SK-N-SH (cell line): ENCODE measurements around the gene HOXB5. TPM values are rescaled to one million over a fixed set of nuclear protein-coding genes. Genes with fewer than 3 reads are reported as not detected.

Experiments used
- CTCF ChIA-PET: fragments of 300-600, 350-600 bp; formaldehyde crosslinking; extraction: SDS; loops from one replicate; lab custom pipeline; 2021; lab: Yijun Ruan, JAX
- POLR2A ChIA-PET: fragments of 350-600 bp; sonication (Branson Sonifier 250); formaldehyde crosslinking; extraction: SDS; loops from one replicate; lab custom pipeline; 2020; ENCODE audit warnings: antibody characterized with exemption, inconsistent platforms; lab: Yijun Ruan, JAX
- DNase-seq: peaks from one replicate; pipeline ENCODE4 v3.0.0; 2012
- H2AFZ ChIP-seq: fragments of 200-600 bp; sonication (generic); 2 replicates; pipeline ENCODE4 v1.8.1; 2016; ENCODE audit warnings: antibody characterized with exemption, mild to moderate bottlenecking, low read depth
- H3F3A ChIP-seq: fragments of 200-600 bp; sonication (generic); replicated peaks from 2 replicates; pipeline ENCODE3; 2016; ENCODE audit warnings: antibody characterized with exemption, mild to moderate bottlenecking; ENCODE audit not compliant: insufficient read depth
- H3K27ac ChIP-seq, 2 experiments: fragments of 200-500 bp in 1 of 2; fragments of 200-600 bp in 1 of 2; sonication (Bioruptor generic) in 1 of 2; sonication (generic), shearing (Covaris generic) in 1 of 2; 2 replicates each; pipeline versions ENCODE4 v1.5.1 to v1.6.1; 2014 to 2016; ENCODE audit warnings: low read depth in 2 of 2, inconsistent platforms in 1 of 2, low read length in 1 of 2, mild to moderate bottlenecking in 1 of 2, mixed read lengths in 1 of 2
- H3K27me3 ChIP-seq: fragments of 200-600 bp; sonication (generic), shearing (Covaris generic); 2 replicates; pipeline ENCODE4 v1.6.1; 2016; ENCODE audit warnings: mixed run types; ENCODE audit not compliant: insufficient read depth
- H3K36me3 ChIP-seq, 2 experiments: fragments of 200-500 bp in 1 of 2; fragments of 200-600 bp in 1 of 2; sonication (Bioruptor generic) in 1 of 2; sonication (generic) in 1 of 2; replicated peaks in 1 of 2; 2 replicates each; pipeline versions ENCODE3 to v1.5.1; 2014 to 2016; ENCODE audit warnings: low read length in 1 of 2, mild to moderate bottlenecking in 1 of 2; ENCODE audit not compliant: insufficient read depth in 2 of 2, control insufficient read depth in 1 of 2
- H3K4me1 ChIP-seq, 2 experiments: fragments of 200-500 bp in 1 of 2; fragments of 200-600 bp in 1 of 2; sonication (Bioruptor generic) in 1 of 2; sonication (generic), shearing (Covaris generic) in 1 of 2; 2 replicates each; pipeline versions ENCODE4 v1.5.1 to v1.6.1; 2014 to 2016; ENCODE audit warnings: low read depth in 1 of 2, low read length in 1 of 2, mixed run types in 1 of 2; ENCODE audit not compliant: insufficient read depth in 2 of 2, control insufficient read depth in 1 of 2
- H3K4me2 ChIP-seq: fragments of 200-600 bp; sonication (generic), shearing (Covaris generic); 2 replicates; pipeline ENCODE4 v1.6.1; 2017; ENCODE audit warnings: mixed run types
- H3K4me3 ChIP-seq, 2 experiments: fragments of 200-500 bp in 1 of 2; fragments of 200-600 bp in 1 of 2; sonication (Bioruptor generic) in 1 of 2; sonication (generic), shearing (Covaris generic) in 1 of 2; 2 replicates each; pipeline versions ENCODE4 v1.5.1 to v1.8.1; 2014 to 2016; ENCODE audit warnings: low read depth in 2 of 2, inconsistent platforms in 1 of 2, low read length in 1 of 2, mild to moderate bottlenecking in 1 of 2, mixed read lengths in 1 of 2, moderate library complexity in 1 of 2
- H3K79me2 ChIP-seq: fragments of 200-600 bp; sonication (generic); 2 replicates; pipeline ENCODE4 v1.8.1; 2017; ENCODE audit warnings: mild to moderate bottlenecking; ENCODE audit not compliant: insufficient read depth
- H3K9ac ChIP-seq: fragments of 200-600 bp; sonication (generic); 2 replicates; pipeline ENCODE4 v1.6.1; 2017; ENCODE audit warnings: mixed run types
- H3K9me2 ChIP-seq: fragments of 200-600 bp; sonication (generic); 2 replicates; pipeline ENCODE4 v1.6.1; 2017; ENCODE audit warnings: mixed run types
- H3K9me3 ChIP-seq: fragments of 200-600 bp; sonication (generic); 2 replicates; pipeline ENCODE4 v1.6.1; 2017; ENCODE audit warnings: mixed run types, mild to moderate bottlenecking, moderate library complexity
- H4K20me1 ChIP-seq: fragments of 200-600 bp; sonication (generic); 2 replicates; pipeline ENCODE4 v1.6.1; 2017; ENCODE audit warnings: mild to moderate bottlenecking, mixed run types; ENCODE audit not compliant: insufficient read depth
- CHD2 ChIP-seq: fragments of 150-350 bp; IDR thresholded peaks from 2 replicates; pipeline ENCODE4 v1.6.1; 2018; ENCODE audit warnings: low read length; ENCODE audit not compliant: partially characterized antibody
- ELF1 ChIP-seq: IDR thresholded peaks from 2 replicates; pipeline ENCODE4 v1.4.0; 2012
- EP300 ChIP-seq, 2 experiments: IDR thresholded peaks; 2 replicates each; pipeline versions ENCODE4 v1.4.0 to v1.6.1; 2012; ENCODE audit warnings: borderline replicate concordance in 1 of 2, low read depth in 1 of 2, low read length in 1 of 2
- FOXJ3 ChIP-seq: sonication (generic); formaldehyde crosslinking; IDR thresholded peaks from 2 replicates; pipeline ENCODE4 v1.5.1; 2020; ENCODE audit warnings: mild to moderate bottlenecking, missing genetic modification reagents
- FOXM1 ChIP-seq: IDR thresholded peaks from 2 replicates; pipeline ENCODE4 v1.4.0; 2012; ENCODE audit warnings: low read depth, mild to moderate bottlenecking
- GABPA ChIP-seq: IDR thresholded peaks from 2 replicates; pipeline ENCODE4 v1.4.0; 2012; ENCODE audit warnings: low read depth, mild to moderate bottlenecking
- GATA2 ChIP-seq: sonication (generic); formaldehyde crosslinking; IDR thresholded peaks from 2 replicates; pipeline ENCODE4 v1.5.0; 2020; ENCODE audit warnings: mild to moderate bottlenecking, missing genetic modification reagents
- MEF2A ChIP-seq: IDR thresholded peaks from 2 replicates; pipeline ENCODE4 v1.4.0; 2012; ENCODE audit warnings: low read depth, borderline replicate concordance
- MXI1 ChIP-seq: IDR thresholded peaks from 2 replicates; pipeline ENCODE4 v1.6.1; 2012; ENCODE audit warnings: mild to moderate bottlenecking, low read depth, low read length, improper control_type of control experiment
- NRF1 ChIP-seq: IDR thresholded peaks from 2 replicates; pipeline ENCODE4 v1.6.1; 2012; ENCODE audit warnings: low read depth, mild to moderate bottlenecking, low read length
- TAF1 ChIP-seq: IDR thresholded peaks from 2 replicates; pipeline ENCODE4 v1.6.1; 2012; ENCODE audit warnings: low read depth, mild to moderate bottlenecking, low read length, moderate library complexity, borderline replicate concordance
- TEAD4 ChIP-seq: IDR thresholded peaks from 2 replicates; pipeline ENCODE4 v1.4.0; 2012; ENCODE audit warnings: mild to moderate bottlenecking, borderline replicate concordance; ENCODE audit not compliant: insufficient read depth
- USF2 ChIP-seq: fragments of 150-350 bp; IDR thresholded peaks from 2 replicates; pipeline ENCODE4 v1.6.1; 2017; ENCODE audit warnings: antibody characterized with exemption, low read length, low read depth, borderline replicate concordance
- YY1 ChIP-seq: IDR thresholded peaks from 2 replicates; pipeline ENCODE4 v1.4.0; 2012; ENCODE audit warnings: low read depth, mild to moderate bottlenecking
- WGBS: methylation state at CpG from one replicate; pipeline ENCODE4 v1.1.6; 2017; ENCODE audit warnings: low lambda C conversion rate; 5-methylcytosine and 5-hydroxymethylcytosine counted together
- polyA plus RNA-seq, 3 experiments: library from polyadenylated mRNA; depleted of rRNA; stranded (reverse); fragments of >200 nt; gene quantifications; 2 replicates each; pipeline ENCODE4 v1.2.3, GENCODE V29; 2012
- TF ChIP-seq, protein P1 (sequence below): fragments of 150-350 bp; IDR thresholded peaks from 2 replicates; pipeline ENCODE4 v1.6.1; 2016; ENCODE audit warnings: mild to moderate bottlenecking, low read depth, low read length

HOXB5 gene
- polyA plus RNA-seq, 1 of the 3 experiments (the other 2 are of a cell fraction), result not detected

DNA sequence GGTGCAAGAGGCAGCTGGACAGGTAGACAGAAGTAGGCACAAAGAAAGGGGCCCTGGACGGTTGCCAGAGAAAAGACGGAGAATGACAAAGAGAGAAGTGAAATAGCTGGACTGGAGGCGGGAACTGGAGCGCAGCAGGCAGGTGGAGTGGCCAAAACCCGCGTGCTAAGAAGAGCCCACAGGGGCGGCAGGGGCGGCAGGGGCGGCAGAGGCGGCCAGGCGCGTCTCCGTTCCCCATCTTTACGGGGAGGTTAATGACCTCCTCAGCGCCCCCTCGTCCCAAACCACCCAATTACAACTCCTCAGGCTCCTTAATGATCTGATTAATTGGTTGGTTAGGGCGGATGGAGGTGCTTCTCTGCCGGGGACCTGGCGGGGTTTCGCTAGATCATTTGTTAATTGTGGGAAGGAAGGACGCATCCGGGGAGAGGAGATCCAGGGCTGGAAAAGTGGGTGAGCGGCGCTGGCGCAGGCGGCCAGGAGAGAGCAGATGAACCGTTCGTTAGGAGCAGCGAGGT lies 48.0 kb upstream of the HOXB5 start:
- CTCF ChIA-PET, result interaction anchor here (0.6 to 1.3 kb wide), 5 partner anchors 9 to 593 kb away, joined by 3 to 6 read pairs (median 3); partner anchors contain the start of gene NFE2L1
- TF ChIP-seq MEF2A (no peak), TAF1 (no peak), CHD2 (no peak), MXI1 (no peak), EP300 (IDR thresholded peaks at IDR 0.05; ENCODE audit: borderline replicate concordance in 1 of 2, low read depth in 1 of 2, low read length in 1 of 2) (no peak), USF2 (no peak), TEAD4 (no peak), YY1 (no peak), NRF1 (no peak), GATA2 (no peak), ELF1 (no peak), FOXM1 (no peak)
- TF ChIP-seq, protein P1, sequence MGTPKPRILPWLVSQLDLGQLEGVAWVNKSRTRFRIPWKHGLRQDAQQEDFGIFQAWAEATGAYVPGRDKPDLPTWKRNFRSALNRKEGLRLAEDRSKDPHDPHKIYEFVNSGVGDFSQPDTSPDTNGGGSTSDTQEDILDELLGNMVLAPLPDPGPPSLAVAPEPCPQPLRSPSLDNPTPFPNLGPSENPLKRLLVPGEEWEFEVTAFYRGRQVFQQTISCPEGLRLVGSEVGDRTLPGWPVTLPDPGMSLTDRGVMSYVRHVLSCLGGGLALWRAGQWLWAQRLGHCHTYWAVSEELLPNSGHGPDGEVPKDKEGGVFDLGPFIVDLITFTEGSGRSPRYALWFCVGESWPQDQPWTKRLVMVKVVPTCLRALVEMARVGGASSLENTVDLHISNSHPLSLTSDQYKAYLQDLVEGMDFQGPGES, result no peak
- DNase-seq, result no peak
- Histone ChIP-seq H3K4me3 (no peak overlapping the region), H2AFZ (no peak overlapping the region), H3K9me3 (no peaks in the 10 kb centered on the region), H3F3A (no peaks in the 10 kb centered on the region), H3K4me2 (no peak overlapping the region), H3K27me3 (peaks cover 100% of the 10 kb centered on the region), H4K20me1 (no peaks in the 10 kb centered on the region), H3K36me3 (no peaks in the 10 kb centered on the region), H3K27ac (no peak overlapping the region), H3K79me2 (no peaks in the 10 kb centered on the region), H3K9me2 (no peaks in the 10 kb centered on the region), H3K4me1 (no peaks in the 10 kb centered on the region), H3K9ac (no peak overlapping the region)
- 23% methylated on average over 29 of the region's 29 CpGs for WGBS
- POLR2A ChIA-PET, result no interaction called here

- Histone ChIP-seq H2AFZ (no peak overlapping the region), H3K27ac (no peak overlapping the region), H3K4me2 (no peak overlapping the region), H3K4me3 (no peak overlapping the region), H3K9ac (no peak overlapping the region), H3K27me3 (peaks cover 100% of the 10 kb centered on the region), H3K4me1 (no peaks in the 10 kb centered on the region), H3K79me2 (no peaks in the 10 kb centered on the region), H3K9me3 (no peaks in the 10 kb centered on the region), H3K9me2 (no peaks in the 10 kb centered on the region), H3F3A (no peaks in the 10 kb centered on the region), H3K36me3 (no peaks in the 10 kb centered on the region), H4K20me1 (no peaks in the 10 kb centered on the region)
- ChIA-PET CTCF (interaction anchor here (0.6 to 1.3 kb wide), 7 partner anchors 9 to 592 kb away, joined by 3 to 6 read pairs (median 3); partner anchors contain the start of gene NFE2L1), POLR2A (no interaction called here)
- 13% methylated on average over 1 of the region's 1 CpG for WGBS
- TF ChIP-seq TEAD4 (no peak), MXI1 (no peak), FOXJ3 (CRISPR knock-in tag) (no peak), TAF1 (no peak), GABPA (no peak), ELF1 (no peak)
- no peak for DNase-seq
Measured at GRCh38 chr17:48640858-48641180, 47.2 kb upstream of the HOXB5 start.
